ES-I3 (cell line): Measurements from ENCODE around the gene TSPAN13.

ENCODE experiments used
- H3K36me3 ChIP-seq: 2 replicates; pipeline ENCODE4 v1.6.1; 2013; ENCODE audit warnings: mild to moderate bottlenecking, low read length, control low read depth, moderate library complexity; ENCODE audit not compliant: insufficient read depth
- H3K4me1 ChIP-seq: 2 replicates; pipeline ENCODE4 v1.6.1; 2013; ENCODE audit warnings: mild to moderate bottlenecking, control low read depth, low read length; ENCODE audit not compliant: insufficient read depth
- H3K9ac ChIP-seq: 2 replicates; pipeline ENCODE4 v1.6.1; 2013; ENCODE audit warnings: low read depth, mild to moderate bottlenecking, low read length, moderate library complexity
- H3K9me3 ChIP-seq: 2 replicates; pipeline ENCODE4 v1.6.1; 2013; ENCODE audit warnings: mild to moderate bottlenecking, low read length, moderate library complexity; ENCODE audit not compliant: control insufficient read depth, insufficient read depth

The TSPAN13 gene

DNA sequence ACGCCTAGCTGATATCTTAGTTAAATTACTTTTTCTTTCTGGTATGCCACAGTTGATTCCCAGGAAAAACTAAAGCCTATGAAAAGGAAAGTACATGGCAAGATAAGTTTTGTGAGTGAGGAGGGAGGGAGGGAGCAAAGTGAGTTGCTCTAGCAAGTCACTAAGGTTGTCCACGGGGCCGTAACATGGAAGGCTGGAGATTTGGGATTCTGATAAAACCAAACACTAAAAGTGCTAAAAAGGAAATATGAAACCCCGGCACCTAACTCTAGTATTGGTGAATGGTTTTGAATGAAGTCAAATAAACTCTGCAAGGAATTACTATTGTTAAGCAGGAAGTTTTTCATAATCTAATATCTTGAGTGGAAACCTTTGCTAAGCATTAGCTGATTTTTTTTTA, 49.6 kb downstream of the TSPAN13 start:
- no peak overlapping the region for H3K9ac ChIP-seq
- no peaks in the 10 kb centered on the region for H3K9me3 ChIP-seq
- H3K4me1 ChIP-seq, result peaks cover 3% of the 10 kb centered on the region; the same call in 1 of the 2 replicates
- no peaks in the 10 kb centered on the region for H3K36me3 ChIP-seq

DNA sequence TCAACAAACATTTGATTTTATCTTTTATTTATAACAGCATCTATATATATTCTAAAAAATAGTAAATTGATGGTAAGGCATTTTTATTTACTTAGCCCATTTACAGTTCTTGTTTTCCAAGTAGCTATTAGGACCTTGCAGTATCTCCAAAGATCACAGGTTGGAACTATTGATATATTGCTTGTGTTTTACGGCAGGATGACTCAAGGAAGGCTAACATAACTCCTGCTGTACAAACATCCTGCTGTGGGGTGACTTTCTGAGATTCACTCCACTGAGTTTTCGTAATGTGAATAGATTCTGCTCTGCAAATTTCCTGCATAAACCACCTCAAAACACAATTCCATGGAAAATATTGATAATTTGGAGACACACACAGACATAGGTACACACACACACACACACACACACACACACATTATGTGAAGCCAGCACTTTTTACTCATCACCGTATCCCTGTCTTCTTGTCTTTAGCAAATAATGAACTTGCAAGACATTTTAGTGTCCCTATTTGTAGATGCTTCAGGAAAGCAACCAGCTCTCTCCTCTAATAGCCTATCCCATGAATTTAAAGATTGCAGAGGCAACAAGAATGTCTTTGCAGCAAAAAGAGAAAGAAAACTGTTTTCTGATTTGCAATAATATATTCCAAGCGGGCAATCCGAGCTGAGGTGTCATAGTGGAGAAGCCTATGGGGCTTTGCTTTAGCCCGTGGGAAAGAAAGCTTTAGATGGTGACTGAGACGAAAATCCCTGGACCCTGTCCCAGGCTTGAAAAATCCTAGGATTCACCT, 50.5 kb downstream of the TSPAN13 start:
- peaks cover 3% of the 10 kb centered on the region; the same call in 1 of the 2 replicates for H3K4me1 ChIP-seq

GRCh38 chr7:16804674-16805439, 51.3 kb downstream of the TSPAN13 start, which contains the start of gene AGR2:
Gene AGR2, minus strand, starts transcription at chr7:16804999. Its CDS starts 3,203 bp downstream, at chr7:16801796.
- Histone ChIP-seq H3K9me3 (no peaks in the 10 kb centered on the region), H3K4me1 (peaks cover 3% of the 10 kb centered on the region; the same call in 1 of the 2 replicates), H3K9ac (no peak within 1 kb of the TSS), H3K36me3 (no peaks in the 10 kb centered on the region)

More for the DNA sequence above, 50.5 kb downstream of the TSPAN13 start:
- Histone ChIP-seq H3K9ac (no peak overlapping the region), H3K36me3 (no peaks in the 10 kb centered on the region), H3K9me3 (no peaks in the 10 kb centered on the region)

DNA sequence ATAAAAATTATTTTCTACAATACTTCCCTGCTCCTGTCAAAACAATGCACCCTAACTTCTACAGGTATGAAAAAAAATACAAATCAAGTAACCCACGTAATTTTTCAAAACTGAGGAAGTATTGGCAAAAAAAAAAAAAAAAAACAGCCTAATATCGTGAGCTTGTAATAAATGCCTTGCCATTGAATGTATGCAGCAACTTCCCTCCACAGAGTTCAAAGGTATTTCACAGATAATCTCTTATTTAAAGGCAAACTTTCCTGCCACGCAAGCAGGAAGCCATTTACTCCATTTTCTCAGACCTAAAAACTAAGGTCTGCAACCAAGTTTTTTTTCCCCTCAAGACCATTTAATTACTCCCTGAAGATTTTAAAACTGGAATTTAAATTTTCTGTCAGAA, 51.9 kb downstream of the TSPAN13 start:
- no peaks in the 10 kb centered on the region for H3K36me3 ChIP-seq
- peaks cover 3% of the 10 kb centered on the region; the same call in 1 of the 2 replicates for H3K4me1 ChIP-seq
- no peak overlapping the region for H3K9ac ChIP-seq
- H3K9me3 ChIP-seq, result no peaks in the 10 kb centered on the region

GRCh38 chr7:16810112-16810511, 56.6 kb downstream of the TSPAN13 start:
- Histone ChIP-seq H3K9me3 (no peaks in the 10 kb centered on the region), H3K4me1 (no peaks in the 10 kb centered on the region), H3K36me3 (no peaks in the 10 kb centered on the region), H3K9ac (no peak overlapping the region)

DNA sequence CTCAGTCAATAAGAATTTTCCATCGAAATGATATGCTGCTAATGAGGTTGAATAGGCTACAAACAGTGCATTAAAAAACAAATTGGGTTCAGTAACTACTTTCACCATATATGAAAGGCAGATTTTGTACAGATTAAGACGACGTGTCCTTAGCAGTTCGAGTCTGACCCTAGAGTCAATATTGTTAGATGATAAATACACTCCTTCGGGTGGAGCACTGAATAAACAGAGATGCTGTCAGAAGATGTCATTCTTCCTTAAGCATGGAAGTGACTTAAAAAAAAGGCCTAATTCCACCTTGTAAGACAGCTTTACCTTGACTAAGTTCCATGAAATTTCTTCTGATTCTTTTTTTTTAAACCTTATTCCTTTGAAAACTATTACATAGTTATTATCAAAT, 57.0 kb downstream of the TSPAN13 start:
- Histone ChIP-seq H3K9me3 (no peaks in the 10 kb centered on the region), H3K36me3 (no peaks in the 10 kb centered on the region), H3K9ac (no peak overlapping the region), H3K4me1 (no peaks in the 10 kb centered on the region)

- no peak overlapping the region for H3K9ac ChIP-seq
- H3K36me3 ChIP-seq, result no peaks in the 10 kb centered on the region
- H3K9me3 ChIP-seq, result no peaks in the 10 kb centered on the region
- no peaks in the 10 kb centered on the region for H3K4me1 ChIP-seq
Measured at GRCh38 chr7:16811551-16811950, 58.0 kb downstream of the TSPAN13 start.

DNA sequence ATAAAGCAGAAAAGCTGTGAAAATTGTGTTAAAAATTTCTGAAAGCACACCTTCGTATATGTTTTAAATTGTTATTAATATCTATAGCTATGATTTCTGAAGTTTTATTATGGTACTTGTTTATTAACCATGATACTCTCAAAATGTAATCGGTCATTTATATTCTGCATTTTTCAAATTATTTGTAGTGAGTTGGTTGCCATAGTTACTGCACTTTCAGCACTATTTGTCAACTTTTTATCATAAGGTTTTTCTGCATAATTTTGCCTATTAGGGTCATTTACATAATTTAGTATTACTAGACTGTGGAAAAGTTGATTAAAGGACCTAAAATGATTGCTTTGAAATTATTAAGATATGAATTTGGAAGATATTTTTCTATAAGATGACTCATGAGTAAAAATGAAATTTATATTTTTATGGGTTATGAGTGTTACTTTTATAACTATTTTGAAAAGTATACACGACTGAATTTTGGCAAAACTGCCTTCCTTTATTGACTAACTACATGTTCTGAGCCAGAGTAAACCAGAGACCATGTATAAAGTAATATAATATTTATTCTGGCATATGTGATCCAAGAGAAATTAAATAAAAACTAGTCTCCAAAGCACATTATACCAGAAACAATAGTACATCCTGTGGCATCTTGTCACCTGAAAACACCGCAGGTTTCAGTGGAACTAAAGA, 59.1 kb downstream of the TSPAN13 start:
- no peak overlapping the region for H3K9ac ChIP-seq
- no peaks in the 10 kb centered on the region for H3K36me3 ChIP-seq
- no peaks in the 10 kb centered on the region for H3K9me3 ChIP-seq
- H3K4me1 ChIP-seq, result no peaks in the 10 kb centered on the region

DNA sequence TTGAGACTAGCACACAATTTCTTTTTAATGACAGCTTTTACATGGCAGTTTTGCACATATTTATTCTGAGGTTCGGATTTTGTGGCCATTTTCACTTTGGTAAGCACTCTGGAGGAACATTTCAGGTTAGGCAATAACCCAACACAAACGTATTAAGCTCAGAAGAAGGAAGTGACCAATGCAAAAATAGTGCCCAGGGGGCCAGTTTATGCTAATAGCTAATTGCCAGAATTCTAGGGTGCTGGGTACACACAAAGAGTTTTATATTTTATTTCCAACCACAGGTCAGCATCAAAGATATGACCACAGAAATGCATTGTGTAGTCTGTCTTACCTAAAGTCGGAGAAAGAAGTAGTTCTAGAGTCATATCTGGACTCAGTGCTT, 59.7 kb downstream of the TSPAN13 start:
- H3K9me3 ChIP-seq, result no peaks in the 10 kb centered on the region
- H3K4me1 ChIP-seq, result no peaks in the 10 kb centered on the region
- H3K9ac ChIP-seq, result no peak overlapping the region
- H3K36me3 ChIP-seq, result no peaks in the 10 kb centered on the region

DNA sequence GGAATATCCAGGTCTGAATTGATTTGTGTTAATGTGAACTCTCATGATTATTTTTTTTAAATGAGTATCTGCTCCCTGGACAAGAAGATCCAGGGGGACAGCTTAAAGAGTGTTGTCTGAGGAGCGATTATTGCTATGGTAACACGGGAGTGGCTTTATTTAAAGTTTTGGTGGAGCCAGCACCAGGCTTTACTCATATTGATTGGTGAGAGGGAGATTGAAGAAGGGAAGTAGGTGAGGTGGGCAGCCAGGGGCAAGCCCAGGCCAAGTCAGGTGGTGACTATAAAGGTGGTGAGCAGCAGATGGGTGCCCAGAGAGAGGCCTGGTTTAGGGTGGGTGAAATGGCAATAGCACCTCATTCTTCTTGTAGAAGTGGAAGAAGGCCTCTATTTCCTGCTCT, 61.4 kb downstream of the TSPAN13 start:
- Histone ChIP-seq H3K9ac (no peak overlapping the region), H3K4me1 (no peaks in the 10 kb centered on the region), H3K9me3 (no peaks in the 10 kb centered on the region), H3K36me3 (no peaks in the 10 kb centered on the region)

GRCh38 chr7:16816824-16817223, 63.3 kb downstream of the TSPAN13 start:
- Histone ChIP-seq H3K9ac (no peak overlapping the region), H3K36me3 (no peaks in the 10 kb centered on the region), H3K9me3 (no peaks in the 10 kb centered on the region), H3K4me1 (no peaks in the 10 kb centered on the region)

GRCh38 chr7:16817536-16817935, 64.0 kb downstream of the TSPAN13 start:
- Histone ChIP-seq H3K9me3 (no peaks in the 10 kb centered on the region), H3K36me3 (no peaks in the 10 kb centered on the region), H3K4me1 (no peaks in the 10 kb centered on the region), H3K9ac (no peak overlapping the region)

DNA sequence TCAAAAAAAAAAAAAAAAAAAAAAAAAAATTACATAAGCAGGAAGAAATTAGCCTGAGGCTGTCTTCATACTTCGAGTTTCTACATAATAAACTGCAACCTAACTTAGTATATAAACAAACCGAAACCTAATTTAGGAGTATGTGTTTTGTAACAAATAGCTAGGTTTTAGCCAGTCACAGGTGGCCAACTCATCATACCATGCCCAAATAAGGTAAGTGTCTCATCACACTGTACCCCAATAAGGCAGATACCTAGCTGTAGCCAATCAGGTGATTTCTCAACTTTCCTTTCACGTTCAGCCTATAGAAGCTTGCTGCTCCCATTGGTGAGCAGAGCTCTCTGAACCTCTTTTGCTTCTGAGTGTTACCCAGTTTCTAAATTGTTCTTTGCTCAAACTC, 65.2 kb downstream of the TSPAN13 start:
- Histone ChIP-seq H3K9me3 (no peaks in the 10 kb centered on the region), H3K9ac (no peak overlapping the region), H3K4me1 (no peaks in the 10 kb centered on the region), H3K36me3 (no peaks in the 10 kb centered on the region)

DNA sequence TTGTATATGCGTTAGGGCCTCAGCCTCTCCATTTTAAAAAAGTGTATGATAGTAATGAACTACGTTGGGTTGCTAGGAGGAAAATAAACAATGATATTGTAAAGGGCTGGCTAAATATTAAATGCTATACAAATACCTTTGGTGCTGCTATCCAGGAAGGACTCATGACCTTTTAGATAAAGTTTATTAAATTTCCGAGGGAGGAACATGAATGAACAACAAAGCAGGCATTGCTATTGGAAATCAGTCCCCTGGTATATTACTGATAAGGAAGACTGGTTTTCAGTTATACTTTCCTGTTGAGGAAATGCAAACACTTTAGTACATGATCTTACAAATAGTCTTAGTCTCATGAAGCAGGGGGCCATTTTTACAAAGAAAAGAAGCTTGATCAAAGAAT, 68.5 kb downstream of the TSPAN13 start:
- Histone ChIP-seq H3K36me3 (no peaks in the 10 kb centered on the region), H3K4me1 (no peaks in the 10 kb centered on the region), H3K9me3 (no peaks in the 10 kb centered on the region), H3K9ac (no peak overlapping the region)
